Uterus (tissue), 2 donors: ENCODE data around the gene VASH2.

Experiments used
- POLR2A ChIP-seq, 2 donors: fragments of 450-650 bp; IDR thresholded peaks; one replicate each; pipeline ENCODE4 v1.6.1; 2016; ENCODE audit warnings: antibody characterized with exemption in 2 of 2, mild to moderate bottlenecking in 1 of 2, moderate library complexity in 1 of 2
- TF ChIP-seq, protein P1 (sequence below), 4 experiments: fragments of 200-600 bp in 2 of 4; fragments of 450-650 bp in 2 of 4; sonication (generic) in 2 of 4; IDR thresholded peaks; one replicate each; pipeline ENCODE4 v1.5.1; 2016 to 2019; ENCODE audit warnings: antibody characterized with exemption in 4 of 4, mild to moderate bottlenecking in 2 of 4, moderate library complexity in 1 of 4

DNA sequence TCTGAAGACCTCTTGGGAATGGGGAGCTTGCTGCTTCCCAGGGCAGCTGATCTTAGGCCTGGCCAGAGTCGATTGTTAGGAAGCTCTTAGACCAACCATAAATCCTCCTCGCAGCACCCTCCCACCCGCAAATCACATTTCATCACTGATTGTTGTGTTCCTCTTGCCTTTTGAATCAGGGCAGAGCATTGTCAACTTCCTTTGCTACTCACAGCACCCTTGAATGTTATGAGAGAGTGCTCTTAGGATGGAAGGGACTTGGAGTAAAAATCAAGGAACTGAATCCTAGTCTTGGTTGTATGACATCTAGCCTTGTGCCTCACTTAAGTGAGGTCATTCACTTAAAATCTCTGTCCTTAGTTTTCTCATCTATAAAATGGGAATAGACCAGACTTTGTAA is 3.0 kb downstream of the VASH2 start:
- TF ChIP-seq, protein P1, sequence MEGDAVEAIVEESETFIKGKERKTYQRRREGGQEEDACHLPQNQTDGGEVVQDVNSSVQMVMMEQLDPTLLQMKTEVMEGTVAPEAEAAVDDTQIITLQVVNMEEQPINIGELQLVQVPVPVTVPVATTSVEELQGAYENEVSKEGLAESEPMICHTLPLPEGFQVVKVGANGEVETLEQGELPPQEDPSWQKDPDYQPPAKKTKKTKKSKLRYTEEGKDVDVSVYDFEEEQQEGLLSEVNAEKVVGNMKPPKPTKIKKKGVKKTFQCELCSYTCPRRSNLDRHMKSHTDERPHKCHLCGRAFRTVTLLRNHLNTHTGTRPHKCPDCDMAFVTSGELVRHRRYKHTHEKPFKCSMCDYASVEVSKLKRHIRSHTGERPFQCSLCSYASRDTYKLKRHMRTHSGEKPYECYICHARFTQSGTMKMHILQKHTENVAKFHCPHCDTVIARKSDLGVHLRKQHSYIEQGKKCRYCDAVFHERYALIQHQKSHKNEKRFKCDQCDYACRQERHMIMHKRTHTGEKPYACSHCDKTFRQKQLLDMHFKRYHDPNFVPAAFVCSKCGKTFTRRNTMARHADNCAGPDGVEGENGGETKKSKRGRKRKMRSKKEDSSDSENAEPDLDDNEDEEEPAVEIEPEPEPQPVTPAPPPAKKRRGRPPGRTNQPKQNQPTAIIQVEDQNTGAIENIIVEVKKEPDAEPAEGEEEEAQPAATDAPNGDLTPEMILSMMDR (IDR thresholded peaks at IDR 0.05), result no peak
- no peak for TF ChIP-seq POLR2A (IDR thresholded peaks at IDR 0.05)
